HCT116 (cell line): ENCODE measurements around the gene RAD52. TPM values are rescaled to one million over a fixed set of nuclear protein-coding genes. Genes with fewer than 3 reads are reported as not detected.

Experiments
- ATAC-seq: fragments of 200-7000 bp; cut with Tn5 transposase; 2 replicates; pipeline ENCODE4 v1.9.1; 2020; ENCODE audit warnings: mild to moderate bottlenecking, moderate library complexity
- BruUV-seq: library from RNA; stranded (reverse); fragments of 400-500 nt; replicated peaks from 2 replicates; lab custom pipeline; 2021; lab: Mats Ljungman, UMichigan
- CTCF ChIA-PET: fragments of 300-600 bp; sonication (Branson Sonifier 250); formaldehyde crosslinking; loops from one replicate; lab custom pipeline; 2021; ENCODE audit warnings: antibody characterized with exemption; lab: Charles Lee
- POLR2A ChIA-PET: fragments of 300-600, 350-600 bp; sonication (Branson Sonifier 250); formaldehyde crosslinking; loops from one replicate; lab custom pipeline; 2021; ENCODE audit warnings: antibody characterized with exemption; lab: Charles Lee
- RAD21 ChIA-PET, 2 experiments: fragments of 300-600 bp; sonication (Branson Sonifier 250); formaldehyde crosslinking; loops; one replicate each; lab custom pipeline; 2023; ENCODE audit warnings: low total read pairs in 2 of 2; ENCODE audit not compliant: uncharacterized antibody in 2 of 2, unreplicated experiment in 2 of 2, low non-redundant PET in 1 of 2; lab: Charles Lee
- DNase-seq: peaks from one replicate; pipeline ENCODE4 v3.0.0-alpha.2; 2010; ENCODE audit warnings: low read depth, low spot score
- H2AFZ ChIP-seq: fragments of 200-600 bp; shearing (Covaris generic), sonication (generic); 2 replicates; pipeline ENCODE4 v1.6.1; 2017; ENCODE audit warnings: low read depth, mixed run types, mixed read lengths, antibody characterized with exemption, low read length; ENCODE audit not compliant: poor library complexity, severe bottlenecking
- H3K27ac ChIP-seq: 2 replicates; pipeline ENCODE4 v1.5.1; 2012; ENCODE audit warnings: low read depth, low read length
- H3K27me3 ChIP-seq: fragments of 200-600 bp; sonication (generic); 2 replicates; pipeline ENCODE4 v1.6.1; 2016; ENCODE audit warnings: mixed run types, low read length, mixed read lengths; ENCODE audit not compliant: insufficient read depth
- H3K36me3 ChIP-seq, 2 experiments: fragments of 200-500 bp in 1 of 2; fragments of 200-600 bp in 1 of 2; sonication (Bioruptor generic) in 1 of 2; sonication (generic) in 1 of 2; 2 replicates each; pipeline versions ENCODE4 v1.5.1 to v1.6.1; 2014 to 2016; ENCODE audit warnings: low read length in 2 of 2, inconsistent platforms in 1 of 2, mixed read lengths in 1 of 2, mixed run types in 1 of 2; ENCODE audit not compliant: insufficient read depth in 2 of 2, control insufficient read depth in 1 of 2
- H3K4me1 ChIP-seq, 2 experiments: fragments of 200-600 bp in 1 of 2; sonication (generic) in 1 of 2; 2 replicates each; pipeline versions ENCODE4 v1.5.1 to v1.6.1; 2012 to 2017; ENCODE audit warnings: low read length in 2 of 2, inconsistent platforms in 1 of 2, mild to moderate bottlenecking in 1 of 2, mixed read lengths in 1 of 2, mixed run types in 1 of 2, moderate library complexity in 1 of 2; ENCODE audit not compliant: insufficient read depth in 2 of 2, control insufficient read depth in 1 of 2
- H3K4me2 ChIP-seq: fragments of 200-600 bp; sonication (generic); 2 replicates; pipeline ENCODE4 v1.6.1; 2017; ENCODE audit warnings: mixed run types, low read length, mixed read lengths
- H3K4me3 ChIP-seq, 2 experiments: fragments of 200-600 bp in 1 of 2; sonication (generic) in 1 of 2; replicated peaks in 1 of 2; 2 replicates each; pipeline ENCODE4 v1.5.1; 2011 to 2016; ENCODE audit warnings: low read length in 2 of 2, control low read depth in 1 of 2, low read depth in 1 of 2, mild to moderate bottlenecking in 1 of 2, mixed read lengths in 1 of 2, mixed run types in 1 of 2
- H3K79me2 ChIP-seq: fragments of 200-600 bp; sonication (generic); 2 replicates; pipeline ENCODE4 v1.6.1; 2017; ENCODE audit warnings: mild to moderate bottlenecking, mixed run types, low read length, moderate library complexity, mixed read lengths; ENCODE audit not compliant: insufficient read depth
- H3K9ac ChIP-seq: fragments of 200-600 bp; sonication (generic); 2 replicates; pipeline ENCODE4 v1.6.1; 2016; ENCODE audit warnings: low read length, mixed read lengths
- H3K9me2 ChIP-seq: fragments of 200-600 bp; sonication (generic), shearing (Covaris generic); 2 replicates; pipeline ENCODE4 v1.6.1; 2017; ENCODE audit warnings: mixed run types, mild to moderate bottlenecking, moderate library complexity; ENCODE audit not compliant: insufficient read depth
- H3K9me3 ChIP-seq, 2 experiments: fragments of 200-500 bp in 1 of 2; fragments of 200-600 bp in 1 of 2; sonication (Bioruptor generic) in 1 of 2; sonication (generic) in 1 of 2; 2 replicates each; pipeline ENCODE4 v1.6.1; 2014 to 2017; ENCODE audit warnings: low read length in 2 of 2, mixed read lengths in 2 of 2, inconsistent platforms in 1 of 2, low read depth in 1 of 2, mild to moderate bottlenecking in 1 of 2, mixed run types in 1 of 2, moderate library complexity in 1 of 2; ENCODE audit not compliant: control insufficient read depth in 1 of 2, insufficient read depth in 1 of 2
- H4K20me1 ChIP-seq: fragments of 200-600 bp; sonication (generic), shearing (Covaris generic); 2 replicates; pipeline ENCODE4 v1.6.1; 2017; ENCODE audit warnings: mixed run types, mild to moderate bottlenecking, moderate library complexity; ENCODE audit not compliant: insufficient read depth
- CBX3 ChIP-seq: IDR thresholded peaks from 2 replicates; pipeline ENCODE4 v1.6.1; 2012; ENCODE audit warnings: low read depth
- CEBPB ChIP-seq: IDR thresholded peaks from 2 replicates; pipeline ENCODE4 v1.6.1; 2012; ENCODE audit warnings: low read depth
- EGR1 ChIP-seq: IDR thresholded peaks from 2 replicates; pipeline ENCODE4 v1.6.1; 2012; ENCODE audit warnings: low read depth
- EZH2 ChIP-seq: fragments of 200-600 bp; sonication (generic); IDR thresholded peaks from 2 replicates; pipeline ENCODE4 v1.6.1; 2017; ENCODE audit warnings: antibody characterized with exemption, mixed run types
- EZH2phosphoT487 ChIP-seq: fragments of 200-600 bp; IDR thresholded peaks from 2 replicates; pipeline ENCODE4 v1.6.1; 2018; ENCODE audit warnings: antibody characterized with exemption, borderline replicate concordance
- FOSL1 ChIP-seq: IDR thresholded peaks from 2 replicates; pipeline ENCODE4 v1.6.1; 2012; ENCODE audit warnings: low read depth
- POLR2A ChIP-seq: IDR thresholded peaks from 2 replicates; pipeline ENCODE4 v1.7.0; 2011; ENCODE audit warnings: borderline replicate concordance; ENCODE audit not compliant: insufficient read depth, insufficient read length; ENCODE audit errors: extremely low read depth
- POLR2AphosphoS5 ChIP-seq: IDR thresholded peaks from 2 replicates; pipeline ENCODE4 v1.6.1; 2011; ENCODE audit warnings: mild to moderate bottlenecking, low read depth, low read length, moderate library complexity
- RAD21 ChIP-seq: IDR thresholded peaks from 2 replicates; pipeline ENCODE4 v1.6.1; 2012; ENCODE audit warnings: low read depth, mild to moderate bottlenecking
- SIN3A ChIP-seq: IDR thresholded peaks from 2 replicates; pipeline ENCODE4 v1.6.1; 2012; ENCODE audit warnings: low read depth
- SP1 ChIP-seq: IDR thresholded peaks from 2 replicates; pipeline ENCODE4 v1.6.1; 2012; ENCODE audit warnings: low read depth
- SRF ChIP-seq: IDR thresholded peaks from 2 replicates; pipeline ENCODE4 v1.6.1; 2012; ENCODE audit warnings: low read depth
- TCF7L2 ChIP-seq: IDR thresholded peaks from 2 replicates; pipeline ENCODE4 v1.7.0; 2011; ENCODE audit warnings: borderline replicate concordance, inconsistent platforms; ENCODE audit not compliant: insufficient read depth, insufficient read length; ENCODE audit errors: extremely low read depth
- YY1 ChIP-seq: IDR thresholded peaks from 2 replicates; pipeline ENCODE4 v1.6.1; 2011; ENCODE audit warnings: low read length, low read depth, moderate library complexity, mild to moderate bottlenecking; ENCODE audit not compliant: insufficient replicate concordance; ENCODE audit errors: extremely low read depth
- ZNF274 ChIP-seq: fragments of 200-500 bp; sonication (Bioruptor generic); IDR thresholded peaks from 2 replicates; pipeline ENCODE4 v1.6.1; 2014; ENCODE audit warnings: mild to moderate bottlenecking, low read depth, low read length, inconsistent platforms
- intact Hi-C: fragments of 100-400 bp; cut with micrococcal nuclease; formaldehyde crosslinking; loops from 2 replicates; pipeline ENCODE4 v1.10.0; 2022
- total RNA-seq: library from RNA; stranded (reverse); gene quantifications from one replicate; pipeline ENCODE4 v1.2.1, GENCODE V29; 2021; ENCODE audit not compliant: unreplicated experiment
- TF ChIP-seq, protein P1 (sequence below): IDR thresholded peaks from 2 replicates; pipeline ENCODE4 v1.6.1; 2012
- TF ChIP-seq, protein P2 (sequence below): IDR thresholded peaks from 2 replicates; pipeline ENCODE4 v1.6.1; 2012; ENCODE audit warnings: low read depth
- TF ChIP-seq, protein P3 (sequence below), 3 experiments: fragments of 200-600 bp in 1 of 3; sonication (generic) in 1 of 3; IDR thresholded peaks in 2 of 3; conservative IDR thresholded peaks in 1 of 3; 2 replicates each; pipeline ENCODE4 v1.5.1; 2012 to 2017; ENCODE audit warnings: low read depth in 2 of 3, low read length in 2 of 3, antibody characterized with exemption in 1 of 3, borderline replicate concordance in 1 of 3, control low read depth in 1 of 3, mild to moderate bottlenecking in 1 of 3, mixed read lengths in 1 of 3, mixed run types in 1 of 3, moderate library complexity in 1 of 3; ENCODE audit not compliant: insufficient read depth in 1 of 3
- TF ChIP-seq, protein P4 (sequence below): IDR thresholded peaks from 2 replicates; pipeline ENCODE4 v1.6.1; 2011; ENCODE audit warnings: mild to moderate bottlenecking, low read length, moderate library complexity; ENCODE audit not compliant: insufficient replicate concordance; ENCODE audit errors: extremely low read depth
- TF ChIP-seq, protein P5 (sequence below): IDR thresholded peaks from 2 replicates; pipeline ENCODE4 v1.6.1; 2012

The RAD52 gene
- total RNA-seq, 1 experiment from 2014 or later, result 24.4 TPM

DNA sequence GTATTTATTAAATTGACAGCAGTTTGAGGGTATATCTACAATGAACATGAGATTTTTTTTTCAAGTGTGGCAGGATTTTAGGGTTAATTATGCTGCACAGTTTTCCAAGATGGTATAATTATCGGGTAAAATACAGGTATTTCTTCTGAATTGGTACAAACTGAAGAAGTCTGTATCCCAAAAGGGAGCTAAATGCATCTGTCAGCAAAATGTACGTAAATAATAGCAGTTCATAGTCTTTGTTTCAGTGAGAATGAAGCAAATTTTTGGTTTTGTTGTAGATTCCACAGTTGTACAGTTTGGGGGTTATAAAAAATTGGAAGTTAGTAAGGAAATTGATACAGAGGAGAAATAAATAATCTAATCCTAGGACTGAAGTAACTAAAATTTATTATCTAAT lies 63.3 kb downstream of the RAD52 start:
- POLR2A ChIA-PET, result no interaction called here
- DNase-seq, result no peak
- no peak for ATAC-seq
- Histone ChIP-seq H3K79me2 (no peaks in the 10 kb centered on the region), H3K4me3 (no peak overlapping the region), H3K27ac (no peak overlapping the region), H3K9me3 (no peaks in the 10 kb centered on the region), H2AFZ (no peak overlapping the region), H3K9ac (no peak overlapping the region), H3K9me2 (no peaks in the 10 kb centered on the region), H3K4me2 (no peak overlapping the region), H4K20me1 (no peaks in the 10 kb centered on the region), H3K36me3 (peaks cover 63% of the 10 kb centered on the region in 2 experiments), H3K4me1 (no peaks in the 10 kb centered on the region), H3K27me3 (no peaks in the 10 kb centered on the region)
- intact Hi-C loops, result no loop called here
- RAD21 ChIA-PET, result no interaction called here
- BruUV-seq, result no TSS peak
- TF ChIP-seq EZH2 (no peak), YY1 (no peak), ZNF274 (no peak), EGR1 (no peak), TCF7L2 (no peak), SP1 (no peak), POLR2AphosphoS5 (no peak), CEBPB (no peak), CBX3 (no peak), SIN3A (no peak), RAD21 (no peak), FOSL1 (no peak), SRF (no peak), EZH2phosphoT487 (no peak), POLR2A (no peak)
- TF ChIP-seq, protein P1, sequence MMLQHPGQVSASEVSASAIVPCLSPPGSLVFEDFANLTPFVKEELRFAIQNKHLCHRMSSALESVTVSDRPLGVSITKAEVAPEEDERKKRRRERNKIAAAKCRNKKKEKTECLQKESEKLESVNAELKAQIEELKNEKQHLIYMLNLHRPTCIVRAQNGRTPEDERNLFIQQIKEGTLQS, result no peak
- TF ChIP-seq, protein P2, sequence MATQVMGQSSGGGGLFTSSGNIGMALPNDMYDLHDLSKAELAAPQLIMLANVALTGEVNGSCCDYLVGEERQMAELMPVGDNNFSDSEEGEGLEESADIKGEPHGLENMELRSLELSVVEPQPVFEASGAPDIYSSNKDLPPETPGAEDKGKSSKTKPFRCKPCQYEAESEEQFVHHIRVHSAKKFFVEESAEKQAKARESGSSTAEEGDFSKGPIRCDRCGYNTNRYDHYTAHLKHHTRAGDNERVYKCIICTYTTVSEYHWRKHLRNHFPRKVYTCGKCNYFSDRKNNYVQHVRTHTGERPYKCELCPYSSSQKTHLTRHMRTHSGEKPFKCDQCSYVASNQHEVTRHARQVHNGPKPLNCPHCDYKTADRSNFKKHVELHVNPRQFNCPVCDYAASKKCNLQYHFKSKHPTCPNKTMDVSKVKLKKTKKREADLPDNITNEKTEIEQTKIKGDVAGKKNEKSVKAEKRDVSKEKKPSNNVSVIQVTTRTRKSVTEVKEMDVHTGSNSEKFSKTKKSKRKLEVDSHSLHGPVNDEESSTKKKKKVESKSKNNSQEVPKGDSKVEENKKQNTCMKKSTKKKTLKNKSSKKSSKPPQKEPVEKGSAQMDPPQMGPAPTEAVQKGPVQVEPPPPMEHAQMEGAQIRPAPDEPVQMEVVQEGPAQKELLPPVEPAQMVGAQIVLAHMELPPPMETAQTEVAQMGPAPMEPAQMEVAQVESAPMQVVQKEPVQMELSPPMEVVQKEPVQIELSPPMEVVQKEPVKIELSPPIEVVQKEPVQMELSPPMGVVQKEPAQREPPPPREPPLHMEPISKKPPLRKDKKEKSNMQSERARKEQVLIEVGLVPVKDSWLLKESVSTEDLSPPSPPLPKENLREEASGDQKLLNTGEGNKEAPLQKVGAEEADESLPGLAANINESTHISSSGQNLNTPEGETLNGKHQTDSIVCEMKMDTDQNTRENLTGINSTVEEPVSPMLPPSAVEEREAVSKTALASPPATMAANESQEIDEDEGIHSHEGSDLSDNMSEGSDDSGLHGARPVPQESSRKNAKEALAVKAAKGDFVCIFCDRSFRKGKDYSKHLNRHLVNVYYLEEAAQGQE, result no peak
- TF ChIP-seq, protein P3, sequence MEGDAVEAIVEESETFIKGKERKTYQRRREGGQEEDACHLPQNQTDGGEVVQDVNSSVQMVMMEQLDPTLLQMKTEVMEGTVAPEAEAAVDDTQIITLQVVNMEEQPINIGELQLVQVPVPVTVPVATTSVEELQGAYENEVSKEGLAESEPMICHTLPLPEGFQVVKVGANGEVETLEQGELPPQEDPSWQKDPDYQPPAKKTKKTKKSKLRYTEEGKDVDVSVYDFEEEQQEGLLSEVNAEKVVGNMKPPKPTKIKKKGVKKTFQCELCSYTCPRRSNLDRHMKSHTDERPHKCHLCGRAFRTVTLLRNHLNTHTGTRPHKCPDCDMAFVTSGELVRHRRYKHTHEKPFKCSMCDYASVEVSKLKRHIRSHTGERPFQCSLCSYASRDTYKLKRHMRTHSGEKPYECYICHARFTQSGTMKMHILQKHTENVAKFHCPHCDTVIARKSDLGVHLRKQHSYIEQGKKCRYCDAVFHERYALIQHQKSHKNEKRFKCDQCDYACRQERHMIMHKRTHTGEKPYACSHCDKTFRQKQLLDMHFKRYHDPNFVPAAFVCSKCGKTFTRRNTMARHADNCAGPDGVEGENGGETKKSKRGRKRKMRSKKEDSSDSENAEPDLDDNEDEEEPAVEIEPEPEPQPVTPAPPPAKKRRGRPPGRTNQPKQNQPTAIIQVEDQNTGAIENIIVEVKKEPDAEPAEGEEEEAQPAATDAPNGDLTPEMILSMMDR (IDR thresholded peaks at IDR 0.05 in 2 of 3, conservative IDR thresholded peaks at IDR 0.05 in 1 of 3; ENCODE audit: borderline replicate concordance in 1 of 3, insufficient read depth in 1 of 3, low read depth in 2 of 3, low read length in 2 of 3), result no peak
- TF ChIP-seq, protein P4, sequence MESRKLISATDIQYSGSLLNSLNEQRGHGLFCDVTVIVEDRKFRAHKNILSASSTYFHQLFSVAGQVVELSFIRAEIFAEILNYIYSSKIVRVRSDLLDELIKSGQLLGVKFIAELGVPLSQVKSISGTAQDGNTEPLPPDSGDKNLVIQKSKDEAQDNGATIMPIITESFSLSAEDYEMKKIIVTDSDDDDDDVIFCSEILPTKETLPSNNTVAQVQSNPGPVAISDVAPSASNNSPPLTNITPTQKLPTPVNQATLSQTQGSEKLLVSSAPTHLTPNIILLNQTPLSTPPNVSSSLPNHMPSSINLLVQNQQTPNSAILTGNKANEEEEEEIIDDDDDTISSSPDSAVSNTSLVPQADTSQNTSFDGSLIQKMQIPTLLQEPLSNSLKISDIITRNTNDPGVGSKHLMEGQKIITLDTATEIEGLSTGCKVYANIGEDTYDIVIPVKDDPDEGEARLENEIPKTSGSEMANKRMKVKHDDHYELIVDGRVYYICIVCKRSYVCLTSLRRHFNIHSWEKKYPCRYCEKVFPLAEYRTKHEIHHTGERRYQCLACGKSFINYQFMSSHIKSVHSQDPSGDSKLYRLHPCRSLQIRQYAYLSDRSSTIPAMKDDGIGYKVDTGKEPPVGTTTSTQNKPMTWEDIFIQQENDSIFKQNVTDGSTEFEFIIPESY, result no peak
- TF ChIP-seq, protein P5, sequence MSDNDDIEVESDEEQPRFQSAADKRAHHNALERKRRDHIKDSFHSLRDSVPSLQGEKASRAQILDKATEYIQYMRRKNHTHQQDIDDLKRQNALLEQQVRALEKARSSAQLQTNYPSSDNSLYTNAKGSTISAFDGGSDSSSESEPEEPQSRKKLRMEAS, result no peak
- CTCF ChIA-PET, result no interaction called here
